Stimulated activated CD8-positive, alpha-beta memory T cell treated with anti-CD3 and anti-CD28 coated beads, Interleukin-15, amount 100 ng/mL, for 1 hour (primary cell): Measurements from ENCODE around the gene FKBP5.
"Not testable (repeated sequence)": the region's sequence is repeated elsewhere in the genome, so short reads cannot be mapped to it uniquely, and the experiment has no call there.

Source experiments
- DNase-seq: peaks from one replicate; pipeline ENCODE4 v3.0.0-alpha.2; 2020; ENCODE audit warnings: low read depth

The FKBP5 gene

GRCh38 chr6:35609588-35609987 lies 79.1 kb downstream of the FKBP5 start:
- no peak for DNase-seq

- no peak for DNase-seq
Observed at GRCh38 chr6:35607517-35608233, 81.0 kb downstream of the FKBP5 start.

GRCh38 chr6:35605600-35605999 lies 83.1 kb downstream of the FKBP5 start:
- DNase-seq, result no peak

GRCh38 chr6:35603326-35604202 lies 85.2 kb downstream of the FKBP5 start:
- no peak for DNase-seq

- no peak for DNase-seq
Observed at GRCh38 chr6:35602133-35602946, 86.4 kb downstream of the FKBP5 start.

GRCh38 chr6:35601331-35602132 lies 87.2 kb downstream of the FKBP5 start:
- peak; percentile 39 for DNase-seq

GRCh38 chr6:35600659-35601125 lies 88.0 kb downstream of the FKBP5 start:
- no peak for DNase-seq

GRCh38 chr6:35599761-35600658 lies 88.7 kb downstream of the FKBP5 start:
- DNase-seq, result no peak

GRCh38 chr6:35598621-35599020 lies 90.1 kb downstream of the FKBP5 start:
- not testable (repeated sequence) for DNase-seq

- DNase-seq, result no peak
Observed at GRCh38 chr6:35596448-35597442, 92.0 kb downstream of the FKBP5 start.

- DNase-seq, result no peak
Observed at GRCh38 chr6:35594503-35595186, 94.1 kb downstream of the FKBP5 start.

GRCh38 chr6:35592178-35592577 lies 96.5 kb downstream of the FKBP5 start:
- DNase-seq, result no peak

- no peak for DNase-seq
Observed at GRCh38 chr6:35590622-35591066, 98.1 kb downstream of the FKBP5 start.

- no peak for DNase-seq
Observed at GRCh38 chr6:35589904-35590303, 98.8 kb downstream of the FKBP5 start.

GRCh38 chr6:35589201-35589739 lies 99.4 kb downstream of the FKBP5 start:
- no peak for DNase-seq

- no peak for DNase-seq
Observed at GRCh38 chr6:35587167-35587566, 101.5 kb downstream of the FKBP5 start.

- DNase-seq, result no peak
Observed at GRCh38 chr6:35586542-35586941, 102.2 kb downstream of the FKBP5 start.

- DNase-seq, result no peak
Observed at GRCh38 chr6:35585658-35586057, 103.1 kb downstream of the FKBP5 start.
